NCI-H82 treated with DMSO at 0.1 percent for 48 hours (cell line): ENCODE measurements around the gene LDLRAD3.

Source experiments
- DNase-seq: peaks from one replicate; lab custom pipeline; 2025; ENCODE audit not compliant: unreplicated experiment; lab: John Stamatoyannopoulos, UW

The LDLRAD3 gene

GRCh38 chr11:35954205-35954604, 10.3 kb downstream of the LDLRAD3 start:
- no peak for DNase-seq

DNA sequence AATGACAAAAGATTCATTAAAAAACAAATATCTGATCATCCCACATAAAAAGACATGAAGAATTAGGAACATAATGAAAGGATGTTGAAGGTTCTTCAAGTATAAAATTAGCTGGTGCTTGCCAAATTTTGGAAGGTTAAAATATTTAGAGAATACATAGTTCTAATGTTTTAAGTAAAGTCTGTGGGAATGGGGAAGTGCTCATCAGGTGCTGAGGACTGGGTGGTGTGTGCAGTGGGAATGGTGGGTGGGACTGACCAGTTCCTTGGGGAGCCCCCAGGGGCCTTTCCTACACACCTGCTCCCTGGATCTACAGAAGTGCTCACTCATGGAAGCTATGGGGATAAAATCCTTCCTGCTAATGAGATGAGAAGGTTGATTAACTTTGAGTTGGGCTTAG, 11.8 kb downstream of the LDLRAD3 start:
- DNase-seq: peak; percentile 50

GRCh38 chr11:35962369-35963138, 18.7 kb downstream of the LDLRAD3 start:
- no peak for DNase-seq

- DNase-seq: no peak
These were observed 20.0 kb downstream of the LDLRAD3 start for GRCh38 chr11:35963911-35964310.

GRCh38 chr11:35964841-35965240, 21.0 kb downstream of the LDLRAD3 start:
- DNase-seq: no peak

GRCh38 chr11:35967042-35967441, 23.2 kb downstream of the LDLRAD3 start:
- peak; percentile 29 for DNase-seq

GRCh38 chr11:35968386-35969088, 24.7 kb downstream of the LDLRAD3 start:
- peak; percentile 83 for DNase-seq

DNA sequence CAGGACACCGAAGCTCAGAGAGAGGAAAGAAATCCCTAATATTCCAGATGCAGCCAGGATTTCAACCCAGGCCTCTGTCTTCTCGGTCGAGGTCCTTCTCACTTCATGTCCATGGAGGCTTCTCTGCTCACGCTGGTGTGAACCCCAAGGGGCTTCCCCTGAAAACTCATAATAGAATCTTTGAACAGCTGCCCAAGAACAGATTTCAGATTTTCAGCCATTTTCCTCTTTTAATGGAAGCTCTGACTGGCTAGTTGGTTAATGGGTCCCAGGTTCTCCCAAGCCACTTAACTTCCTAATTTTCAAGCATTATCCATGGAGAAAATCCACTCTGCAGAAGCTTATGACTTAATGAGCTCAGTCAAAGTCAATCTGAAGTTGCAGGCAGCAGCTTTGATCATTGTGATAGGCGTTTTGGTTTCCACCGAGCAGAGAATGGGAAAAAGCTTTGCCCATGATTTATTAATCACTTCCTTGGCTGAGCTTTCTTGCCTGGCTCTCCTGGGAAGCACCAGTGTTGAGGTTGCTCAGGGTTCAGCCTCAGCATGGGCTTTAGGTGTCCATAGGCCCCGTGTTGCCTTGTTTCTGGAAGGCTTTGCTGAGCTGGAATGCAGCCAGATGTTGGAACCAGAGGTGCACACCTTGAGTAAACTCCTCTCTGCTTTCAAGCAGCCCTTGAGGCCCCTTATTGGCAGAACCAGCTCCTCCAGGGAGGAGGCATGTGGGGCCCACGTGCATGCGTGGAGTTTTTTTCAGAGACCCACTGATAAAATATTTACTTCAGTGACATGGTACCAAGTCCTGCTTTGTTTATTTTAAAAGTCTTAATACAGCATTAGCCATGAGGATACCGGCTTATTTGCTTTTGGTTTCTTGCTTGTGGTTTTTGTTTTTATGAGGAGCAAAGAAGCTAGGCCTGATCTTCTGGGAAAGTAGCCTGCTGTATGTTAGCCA, 25.5 kb downstream of the LDLRAD3 start:
- DNase-seq: peak; percentile 88

- no peak for DNase-seq
These were observed 26.6 kb downstream of the LDLRAD3 start for GRCh38 chr11:35970445-35970844.

- no peak for DNase-seq
These were observed 28.1 kb downstream of the LDLRAD3 start for GRCh38 chr11:35971841-35972422.

- no peak for DNase-seq
These were observed 31.2 kb downstream of the LDLRAD3 start for GRCh38 chr11:35974882-35975589.

DNA sequence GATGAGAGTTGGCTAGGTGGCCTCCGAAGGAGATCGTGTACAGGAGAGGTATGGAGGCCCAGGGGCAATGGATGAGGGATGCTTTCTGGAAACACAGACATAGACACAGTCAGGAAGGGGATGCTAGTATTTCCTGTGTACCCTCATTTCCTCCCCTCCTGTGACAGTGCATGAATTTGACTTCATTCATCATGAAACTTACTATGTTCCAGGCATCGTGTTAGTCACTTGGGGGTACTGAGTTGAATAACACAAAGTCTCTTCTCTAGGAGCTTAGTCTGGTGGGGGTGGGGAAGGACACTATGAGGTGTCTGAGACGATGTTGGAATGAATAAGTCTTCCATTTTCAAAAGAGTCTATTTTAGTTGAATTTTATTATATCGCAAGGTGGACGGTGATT, 32.6 kb downstream of the LDLRAD3 start:
- no peak for DNase-seq

DNA sequence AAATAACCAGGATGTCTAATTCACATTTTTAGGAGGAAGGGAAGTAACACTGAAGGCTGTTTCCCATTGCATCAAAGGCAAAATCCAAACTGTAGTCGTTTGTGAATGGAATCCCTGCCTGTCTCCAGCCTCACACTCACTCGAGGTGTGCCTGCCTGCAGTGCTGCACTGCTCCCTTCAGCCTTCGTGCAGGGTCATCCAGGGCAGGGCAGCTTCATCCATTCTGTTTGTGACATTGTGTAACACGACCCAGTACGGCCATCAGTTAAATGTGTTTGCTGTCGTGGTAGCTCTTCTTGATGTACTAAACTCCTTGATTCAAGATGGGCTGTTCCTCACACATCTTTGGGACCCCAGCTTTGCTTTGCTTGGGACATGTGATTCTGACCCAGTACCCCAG, 34.3 kb downstream of the LDLRAD3 start:
- DNase-seq: no peak

DNA sequence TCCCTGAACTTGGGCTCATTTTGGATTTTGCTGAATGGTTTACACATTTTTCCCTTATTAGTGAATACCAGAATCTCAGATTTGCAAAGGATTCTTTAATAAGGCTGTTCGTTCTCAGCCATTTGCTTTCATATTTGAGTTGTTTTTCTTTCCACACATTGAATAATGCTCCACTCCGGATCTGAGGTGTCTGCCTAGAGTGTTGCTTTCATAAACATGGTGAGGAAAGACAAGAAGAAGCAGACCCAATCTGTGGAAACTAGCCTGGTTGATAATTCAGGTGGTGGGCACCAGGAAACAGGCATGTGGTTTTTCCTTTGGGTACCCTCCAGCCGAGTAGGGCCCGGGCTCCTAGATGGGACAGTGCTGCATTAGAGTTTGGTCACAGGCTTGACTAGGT, 35.0 kb downstream of the LDLRAD3 start:
- no peak for DNase-seq

GRCh38 chr11:35980686-35981390, 37.0 kb downstream of the LDLRAD3 start:
- no peak for DNase-seq

DNA sequence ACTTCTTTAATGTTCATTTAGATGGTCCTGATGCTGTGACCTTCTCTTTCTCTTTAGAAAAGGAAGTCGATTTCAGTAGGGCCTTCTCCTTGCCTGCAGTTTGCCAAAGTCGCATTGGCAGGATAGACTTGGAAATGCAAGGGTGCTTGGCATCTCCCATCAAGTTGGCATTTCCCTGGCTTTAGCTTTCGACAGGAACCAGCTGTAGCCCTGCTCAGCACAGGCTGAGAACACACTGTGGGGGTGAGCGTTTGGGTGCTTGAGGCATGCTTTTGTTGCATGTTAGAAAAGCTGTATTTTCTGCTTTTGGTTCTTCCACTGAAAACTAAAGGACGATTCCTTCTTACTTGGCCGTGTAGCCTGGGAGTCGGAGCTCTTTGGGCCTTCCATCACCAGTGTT, 37.7 kb downstream of the LDLRAD3 start:
- DNase-seq: no peak

DNA sequence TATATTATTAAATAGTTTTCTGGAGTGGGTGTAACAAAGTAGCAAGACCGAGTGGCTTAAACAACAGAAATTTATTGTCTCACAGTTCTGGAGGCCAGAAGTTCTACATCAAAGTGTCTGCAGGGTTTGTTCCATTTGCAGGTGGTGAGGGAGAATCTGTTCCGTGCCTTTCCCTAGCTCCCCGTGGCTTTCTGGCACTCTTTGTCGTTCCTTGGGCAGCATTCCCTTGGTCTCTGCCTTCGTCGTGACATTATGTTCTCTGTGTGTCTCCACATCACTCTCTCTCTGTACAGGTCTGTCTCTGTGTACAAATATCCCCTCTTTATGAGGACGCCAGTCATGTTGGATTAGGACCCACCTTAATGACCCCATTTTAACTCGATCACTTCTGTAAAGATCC, 38.2 kb downstream of the LDLRAD3 start:
- no peak for DNase-seq

- DNase-seq: peak; percentile 29
These were observed 40.1 kb downstream of the LDLRAD3 start for GRCh38 chr11:35983981-35984380.

DNA sequence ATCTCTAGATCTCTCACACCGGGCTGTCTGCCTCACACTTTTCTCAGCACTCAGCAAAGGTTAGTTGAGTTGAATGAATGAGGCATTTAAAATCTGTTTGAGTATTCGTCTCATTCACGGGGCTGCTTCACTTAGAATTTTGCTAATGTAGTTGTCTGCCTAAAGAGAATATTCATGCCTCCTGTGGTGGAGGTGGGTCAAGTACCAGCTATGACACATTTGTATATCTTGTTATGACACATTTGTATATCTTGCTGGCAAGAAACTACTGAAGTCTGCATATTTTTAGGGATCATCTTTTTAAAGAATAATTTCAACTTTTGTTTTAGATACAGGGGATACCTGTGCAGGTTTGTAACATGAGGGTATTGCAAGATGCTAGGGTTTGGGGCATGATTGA, 43.1 kb downstream of the LDLRAD3 start:
- DNase-seq: no peak

GRCh38 chr11:35990170-35990569, 46.3 kb downstream of the LDLRAD3 start:
- DNase-seq: no peak
